Esophagus squamous epithelium (tissue), 4 donors: ENCODE results near the gene WNK2.

Experiments used
- CTCF ChIP-seq, 6 experiments: fragments of 450-650 bp in 4 of 6; fragments of 200-600 bp in 2 of 6; sonication (generic) in 2 of 6; IDR thresholded peaks; one replicate each; pipeline ENCODE4 v1.5.1; 2016 to 2019; ENCODE audit warnings: antibody characterized with exemption in 6 of 6, mild to moderate bottlenecking in 4 of 6, moderate library complexity in 4 of 6
- POLR2A ChIP-seq, 4 donors: fragments of 450-650 bp; IDR thresholded peaks; one replicate each; pipeline ENCODE4 v1.6.1; 2017; ENCODE audit warnings: antibody characterized with exemption in 4 of 4, mild to moderate bottlenecking in 4 of 4, moderate library complexity in 3 of 4

- TF ChIP-seq CTCF (IDR thresholded peaks at IDR 0.05) (no peak), POLR2A (IDR thresholded peaks at IDR 0.05) (no peak)
These were observed 161.8 kb downstream of the WNK2 start for GRCh38 chr9:93345643-93346230.
